ENCODE data around the gene TLR9.

- peak in 6 of 12 donors; percentile 12 to 36 (median 24) for TF ChIP-seq CTCF (IDR thresholded peaks at IDR 0.05)
- peak; percentile 45 to 88 for TF ChIP-seq POLR2A (IDR thresholded peaks at IDR 0.05)
Observed at GRCh38 chr3:52234516-52235447, 9.3 kb upstream of the TLR9 start.
